ENCODE results near the gene ENO1. TPM values are rescaled to one million over a fixed set of nuclear protein-coding genes. Genes with fewer than 3 reads are reported as not detected.

ENO1 gene
- total RNA-seq, 4 donors from 2014 or later, result 202 to 407 (median 320) TPM

DNA sequence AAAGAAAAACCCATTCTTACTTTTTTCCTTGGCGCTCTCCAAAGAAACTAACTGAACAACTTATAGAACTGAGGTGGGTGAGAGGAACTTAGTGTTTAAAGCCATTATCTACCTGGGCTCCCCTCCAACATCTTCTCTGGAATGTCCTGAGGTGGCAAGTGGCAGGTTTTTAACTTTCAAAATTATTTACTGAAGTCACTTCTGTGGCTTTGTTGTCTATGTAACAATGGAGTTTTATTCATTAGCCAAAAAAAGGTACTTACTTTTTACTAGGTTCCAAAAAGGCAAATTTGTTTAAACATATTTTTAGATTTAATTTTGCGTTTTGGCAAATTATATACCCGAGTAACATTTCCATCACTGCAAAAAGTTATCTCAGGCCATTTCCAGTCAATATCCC, 2.4 kb downstream of the ENO1 start:
- WGBS, 2 donors (ENCODE audit: low coverage in 1 of 2), result 66 to 91% methylated on average over 1 to 3 of the region's 3 CpGs
- Histone ChIP-seq H3K4me3 (peak overlapping the region in 1 of 4 donors; percentile 95), H3K4me1 (peaks cover 22 to 81% (median 73%) of the 10 kb centered on the region in 4 donors), H3K9me3 (no peaks in the 10 kb centered on the region), H3K27ac (peak overlapping the region in 3 of 4 donors; percentile 28 to 95 (median 94)), H3K27me3 (no peaks in the 10 kb centered on the region), H3K36me3 (peaks cover 0 to 12% (median 4%) of the 10 kb centered on the region in 4 donors)
- TF ChIP-seq, protein P1, sequence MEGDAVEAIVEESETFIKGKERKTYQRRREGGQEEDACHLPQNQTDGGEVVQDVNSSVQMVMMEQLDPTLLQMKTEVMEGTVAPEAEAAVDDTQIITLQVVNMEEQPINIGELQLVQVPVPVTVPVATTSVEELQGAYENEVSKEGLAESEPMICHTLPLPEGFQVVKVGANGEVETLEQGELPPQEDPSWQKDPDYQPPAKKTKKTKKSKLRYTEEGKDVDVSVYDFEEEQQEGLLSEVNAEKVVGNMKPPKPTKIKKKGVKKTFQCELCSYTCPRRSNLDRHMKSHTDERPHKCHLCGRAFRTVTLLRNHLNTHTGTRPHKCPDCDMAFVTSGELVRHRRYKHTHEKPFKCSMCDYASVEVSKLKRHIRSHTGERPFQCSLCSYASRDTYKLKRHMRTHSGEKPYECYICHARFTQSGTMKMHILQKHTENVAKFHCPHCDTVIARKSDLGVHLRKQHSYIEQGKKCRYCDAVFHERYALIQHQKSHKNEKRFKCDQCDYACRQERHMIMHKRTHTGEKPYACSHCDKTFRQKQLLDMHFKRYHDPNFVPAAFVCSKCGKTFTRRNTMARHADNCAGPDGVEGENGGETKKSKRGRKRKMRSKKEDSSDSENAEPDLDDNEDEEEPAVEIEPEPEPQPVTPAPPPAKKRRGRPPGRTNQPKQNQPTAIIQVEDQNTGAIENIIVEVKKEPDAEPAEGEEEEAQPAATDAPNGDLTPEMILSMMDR (IDR thresholded peaks at IDR 0.05), result no peak
- TF ChIP-seq POLR2AphosphoS5 (IDR thresholded peaks at IDR 0.05), result no peak
- no peak for TF ChIP-seq POLR2A (IDR thresholded peaks at IDR 0.05)
- TF ChIP-seq EP300 (IDR thresholded peaks at IDR 0.05; ENCODE audit: low read depth), result no peak
- intact Hi-C loops (cut with DNase I; ENCODE audit: low total_unique reads) (no loop called here), in situ Hi-C loops (cut with MboI; ENCODE audit: low pct_ligation_motif_present in 1 of 4, low pct_unique_long_range_greater_than_20kb in 1 of 4, low sequenced_read_pairs in 3 of 4) (no loop called here)
- DNase-seq, result no peak

DNA sequence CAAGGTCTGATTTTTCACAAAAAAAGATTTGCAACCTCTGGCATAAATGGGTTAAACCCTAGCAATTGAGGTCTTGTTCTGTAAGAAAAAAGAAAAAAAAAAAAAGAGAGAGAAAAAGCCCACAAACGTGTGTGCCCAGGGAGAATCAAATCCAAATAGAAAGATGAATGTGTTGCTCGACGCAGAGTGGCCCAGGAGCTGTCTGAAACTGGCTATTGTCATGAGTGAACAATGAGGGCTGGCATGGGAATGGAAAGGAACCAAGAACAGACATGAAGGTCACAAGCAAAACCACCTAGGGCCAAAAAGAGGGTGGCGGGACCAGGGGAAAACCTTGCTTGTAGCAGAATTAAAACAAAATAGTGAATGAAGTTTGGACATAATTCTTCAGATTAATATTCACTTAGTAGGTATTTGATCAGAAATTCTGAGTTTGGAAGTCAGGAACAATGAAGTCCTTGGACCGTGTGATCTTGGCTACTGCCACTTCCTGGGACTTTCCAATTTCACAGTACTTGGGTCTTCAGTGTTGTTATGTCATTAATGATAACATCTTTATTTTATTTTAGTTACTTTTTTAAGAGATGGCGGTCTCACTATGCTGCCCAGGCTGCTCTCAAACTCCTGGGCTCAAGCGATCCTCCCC, 3.1 kb downstream of the ENO1 start:
- H3K36me3 ChIP-seq, result peaks cover 0 to 19% (median 8%) of the 10 kb centered on the region in 4 donors
- TF ChIP-seq POLR2A (IDR thresholded peaks at IDR 0.05) (no peak), POLR2AphosphoS5 (IDR thresholded peaks at IDR 0.05) (no peak), EP300 (IDR thresholded peaks at IDR 0.05; ENCODE audit: low read depth) (no peak)
- TF ChIP-seq, protein P1 (IDR thresholded peaks at IDR 0.05), result no peak
- H3K4me1 ChIP-seq, result peaks cover 18 to 82% (median 73%) of the 10 kb centered on the region in 4 donors
- no peaks in the 10 kb centered on the region for H3K9me3 ChIP-seq
- H3K27me3 ChIP-seq, result no peaks in the 10 kb centered on the region
- 43 to 64% methylated on average over 7 of the region's 7 CpGs for WGBS, 2 donors (ENCODE audit: low coverage in 1 of 2)
- in situ Hi-C loops (cut with MboI; ENCODE audit: low pct_ligation_motif_present in 1 of 4, low pct_unique_long_range_greater_than_20kb in 1 of 4, low sequenced_read_pairs in 3 of 4), result no loop called here
- intact Hi-C loops (cut with DNase I; ENCODE audit: low total_unique reads), result no loop called here
- H3K27ac ChIP-seq, result peak overlapping the region in 3 of 4 donors; percentile 28 to 94 (median 75)
- DNase-seq, result no peak
- peak overlapping the region in 1 of 4 donors; percentile 4 for H3K4me3 ChIP-seq

GRCh38 chr1:8874230-8875201, 4.0 kb downstream of the ENO1 start:
- Histone ChIP-seq H3K4me1 (peaks cover 14 to 80% (median 69%) of the 10 kb centered on the region in 4 donors), H3K36me3 (peaks cover 0 to 27% (median 12%) of the 10 kb centered on the region in 4 donors)
- in situ Hi-C loops (cut with MboI; ENCODE audit: low pct_ligation_motif_present in 1 of 4, low pct_unique_long_range_greater_than_20kb in 1 of 4, low sequenced_read_pairs in 3 of 4), result loop anchor here in 1 of 4 donors (25.0 kb wide), 1 partner anchor 887 kb away; no protein-coding TSS in a partner anchor

More at GRCh38 chr1:8874230-8875201, 4.0 kb downstream of the ENO1 start:
- no peaks in the 10 kb centered on the region for H3K9me3 ChIP-seq
- TF ChIP-seq POLR2A (IDR thresholded peaks at IDR 0.05) (no peak), POLR2AphosphoS5 (IDR thresholded peaks at IDR 0.05) (no peak), EP300 (IDR thresholded peaks at IDR 0.05; ENCODE audit: low read depth) (no peak)
- TF ChIP-seq, protein P1 (IDR thresholded peaks at IDR 0.05), result no peak
- no peak overlapping the region for H3K4me3 ChIP-seq
- 85 to 86% methylated on average over 10 to 15 of the region's 15 CpGs for WGBS, 2 donors (ENCODE audit: low coverage in 1 of 2)
- DNase-seq, result no peak
- H3K27ac ChIP-seq, result peak overlapping the region; percentile 69 to 94 (median 72)
- intact Hi-C loops (cut with DNase I; ENCODE audit: low total_unique reads), result no loop called here
- H3K27me3 ChIP-seq, result no peaks in the 10 kb centered on the region
